Measurements from ENCODE around the gene CTIF. TPM values are rescaled to one million over a fixed set of nuclear protein-coding genes. Genes with fewer than 3 reads are reported as not detected.
A peak's percentile ranks its signal among the peaks of the same experiment; 100 is the strongest.

The CTIF gene
- total RNA-seq, 1 experiment from 2014 or later, result 3.5 TPM

DNA sequence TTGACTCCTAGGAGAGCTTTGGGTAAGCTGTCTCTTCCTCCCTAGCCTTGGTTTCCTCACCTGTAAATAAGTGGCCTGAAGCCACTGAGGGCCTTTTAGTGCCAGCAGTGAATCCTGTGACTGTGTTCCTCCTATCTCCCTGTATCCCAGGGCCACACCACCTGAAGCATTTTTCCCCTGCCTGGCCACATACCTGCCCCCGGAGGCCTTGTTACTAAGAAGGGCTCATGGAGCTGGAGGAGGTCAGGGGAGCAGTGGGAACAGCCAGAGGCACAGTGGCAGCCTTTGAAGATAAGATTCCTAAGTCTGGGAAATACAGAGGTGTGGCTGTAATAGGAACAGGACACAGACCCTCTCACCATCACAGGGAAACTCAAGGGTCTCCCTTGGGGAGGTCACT, 249.5 kb downstream of the CTIF start:
- DNase-seq (ENCODE audit: low read depth), result no peak

- no peak for DNase-seq (ENCODE audit: low read depth)
These were observed 250.5 kb downstream of the CTIF start for GRCh38 chr18:48789259-48789812.

GRCh38 chr18:48790226-48790863, 251.5 kb downstream of the CTIF start:
- DNase-seq (ENCODE audit: low read depth), result no peak

DNA sequence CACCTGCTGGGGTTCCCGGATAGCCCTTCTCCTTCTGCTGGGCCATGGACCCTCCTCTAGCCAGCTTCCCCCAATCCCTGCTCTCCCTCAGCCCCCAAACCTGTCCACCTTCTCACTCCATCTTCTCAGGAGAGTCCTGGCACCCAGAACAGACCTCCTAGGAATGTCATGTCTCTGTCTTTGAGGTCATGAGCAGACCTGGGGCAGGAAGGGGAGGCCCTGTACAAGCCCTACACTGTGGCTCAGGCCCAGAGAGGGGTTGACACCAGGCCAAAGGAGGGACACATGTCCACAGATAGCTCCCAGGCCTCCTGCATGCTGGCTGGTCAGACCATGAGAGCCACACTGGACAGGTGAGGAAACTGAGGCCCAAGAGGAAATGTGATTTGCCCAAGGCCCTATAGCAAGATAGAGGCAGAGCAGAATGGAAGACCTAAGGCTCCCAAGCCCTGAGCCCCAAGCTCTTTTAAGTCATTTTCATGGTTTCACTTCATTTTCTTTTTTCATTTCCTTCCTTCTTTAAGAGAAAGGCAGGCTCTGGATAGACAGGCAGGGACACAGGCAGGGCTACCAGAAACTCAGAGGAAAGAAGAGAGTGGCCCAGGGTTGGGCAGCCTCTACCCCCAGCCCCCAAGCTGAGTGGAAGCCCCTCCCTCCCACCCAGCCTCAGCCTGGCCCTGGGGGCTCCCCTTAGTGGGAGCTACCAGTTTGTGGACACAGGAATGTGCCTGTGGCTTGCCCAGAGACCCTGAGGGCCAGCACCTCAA, 252.2 kb downstream of the CTIF start:
- no peak for DNase-seq (ENCODE audit: low read depth)

GRCh38 chr18:48791636-48792105, 252.8 kb downstream of the CTIF start:
- DNase-seq (ENCODE audit: low read depth), result no peak

- DNase-seq (ENCODE audit: low read depth), result no peak
These were observed 253.3 kb downstream of the CTIF start for GRCh38 chr18:48792141-48792540.

GRCh38 chr18:48792611-48793380, 254.0 kb downstream of the CTIF start:
- DNase-seq (ENCODE audit: low read depth), result no peak

DNA sequence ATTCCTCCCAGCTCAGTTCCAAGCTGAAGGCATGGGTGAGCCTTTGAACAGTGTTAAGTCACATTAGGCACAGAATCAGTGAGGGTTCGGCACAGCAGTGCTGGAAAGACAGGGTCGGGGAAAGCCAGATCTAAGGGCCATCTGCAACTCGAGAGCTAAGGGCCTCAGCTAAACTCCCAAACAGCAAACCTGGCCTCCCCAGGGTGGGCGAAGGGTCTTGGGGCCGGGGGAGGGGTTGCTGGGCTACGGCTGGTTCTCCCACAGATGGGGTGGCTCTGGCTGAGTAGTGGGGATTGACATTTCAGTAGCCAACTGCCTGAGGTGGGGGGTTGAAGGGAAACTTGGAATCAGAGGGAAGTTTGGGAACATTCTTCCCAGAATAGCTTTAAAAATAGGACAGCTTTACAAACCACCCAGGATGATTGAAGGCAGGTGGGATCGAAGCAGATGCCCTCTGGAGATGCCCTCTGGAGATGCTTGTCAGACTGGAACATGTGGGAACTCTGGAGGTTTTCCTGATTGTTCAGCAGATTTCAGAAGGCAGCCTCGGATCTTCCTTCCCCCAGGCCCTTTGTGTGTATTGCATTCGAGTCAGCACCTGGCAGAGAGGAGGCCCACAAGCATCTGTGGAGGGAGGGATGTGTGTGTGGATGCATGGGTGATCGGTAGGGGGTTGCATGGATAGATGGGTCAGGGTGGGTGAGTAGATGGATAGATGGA, 255.6 kb downstream of the CTIF start:
- DNase-seq (ENCODE audit: low read depth), result peak; percentile 31

DNA sequence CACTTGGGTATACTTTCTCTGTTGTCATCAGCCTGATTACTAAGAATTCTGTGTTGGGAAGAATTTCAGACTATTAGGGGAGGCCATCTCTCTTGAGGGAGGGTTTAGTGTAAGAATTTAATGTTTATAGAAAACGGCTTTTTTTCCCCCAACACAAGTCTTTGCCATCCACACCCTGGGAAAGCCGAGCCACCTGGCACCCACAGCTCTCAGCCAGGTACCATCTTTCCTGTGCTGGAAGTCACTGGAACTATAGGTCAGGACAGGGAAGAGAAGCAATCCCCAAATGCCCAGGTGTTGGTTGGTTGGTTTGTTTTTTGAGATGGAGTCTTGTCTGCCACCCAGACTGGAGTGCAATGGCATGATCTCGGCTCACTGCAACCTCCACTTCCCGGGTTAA, 256.9 kb downstream of the CTIF start:
- no peak for DNase-seq (ENCODE audit: low read depth)

DNA sequence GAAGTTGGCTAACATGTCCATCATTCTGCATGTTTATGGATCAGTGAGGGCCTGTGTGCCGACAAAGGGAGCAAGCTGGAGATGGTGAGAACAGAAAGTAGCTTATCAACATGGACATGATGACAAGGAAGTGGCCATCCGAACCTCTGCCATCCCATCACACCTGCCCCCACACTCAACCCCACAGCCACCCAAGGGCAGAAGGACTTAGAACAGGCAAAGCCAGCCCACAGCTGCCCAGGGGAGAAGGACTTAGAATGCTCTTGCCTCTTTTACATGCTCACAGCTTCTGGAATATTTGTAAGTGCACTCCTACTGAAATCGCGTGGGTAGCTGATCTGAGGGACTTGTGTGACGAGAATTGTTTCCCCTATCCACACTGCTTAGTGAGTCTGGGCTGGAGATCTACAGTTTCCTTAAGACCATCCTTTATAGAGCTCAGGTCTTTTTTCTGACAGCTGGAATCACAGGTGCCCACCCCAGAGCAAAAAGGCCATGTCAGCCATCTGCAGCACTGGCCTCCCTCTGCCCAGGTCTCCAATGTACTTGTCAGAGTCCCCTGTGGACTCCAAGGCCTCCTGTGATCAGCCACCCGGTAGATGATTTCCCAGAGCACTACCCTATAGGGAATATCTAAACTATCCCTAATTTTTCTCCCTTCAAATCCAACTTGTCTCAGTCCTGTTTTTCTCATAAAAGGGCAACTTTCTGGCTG, 257.8 kb downstream of the CTIF start:
- DNase-seq (ENCODE audit: low read depth), result no peak

GRCh38 chr18:48797841-48798255, 259.0 kb downstream of the CTIF start:
- no peak for DNase-seq (ENCODE audit: low read depth)

DNA sequence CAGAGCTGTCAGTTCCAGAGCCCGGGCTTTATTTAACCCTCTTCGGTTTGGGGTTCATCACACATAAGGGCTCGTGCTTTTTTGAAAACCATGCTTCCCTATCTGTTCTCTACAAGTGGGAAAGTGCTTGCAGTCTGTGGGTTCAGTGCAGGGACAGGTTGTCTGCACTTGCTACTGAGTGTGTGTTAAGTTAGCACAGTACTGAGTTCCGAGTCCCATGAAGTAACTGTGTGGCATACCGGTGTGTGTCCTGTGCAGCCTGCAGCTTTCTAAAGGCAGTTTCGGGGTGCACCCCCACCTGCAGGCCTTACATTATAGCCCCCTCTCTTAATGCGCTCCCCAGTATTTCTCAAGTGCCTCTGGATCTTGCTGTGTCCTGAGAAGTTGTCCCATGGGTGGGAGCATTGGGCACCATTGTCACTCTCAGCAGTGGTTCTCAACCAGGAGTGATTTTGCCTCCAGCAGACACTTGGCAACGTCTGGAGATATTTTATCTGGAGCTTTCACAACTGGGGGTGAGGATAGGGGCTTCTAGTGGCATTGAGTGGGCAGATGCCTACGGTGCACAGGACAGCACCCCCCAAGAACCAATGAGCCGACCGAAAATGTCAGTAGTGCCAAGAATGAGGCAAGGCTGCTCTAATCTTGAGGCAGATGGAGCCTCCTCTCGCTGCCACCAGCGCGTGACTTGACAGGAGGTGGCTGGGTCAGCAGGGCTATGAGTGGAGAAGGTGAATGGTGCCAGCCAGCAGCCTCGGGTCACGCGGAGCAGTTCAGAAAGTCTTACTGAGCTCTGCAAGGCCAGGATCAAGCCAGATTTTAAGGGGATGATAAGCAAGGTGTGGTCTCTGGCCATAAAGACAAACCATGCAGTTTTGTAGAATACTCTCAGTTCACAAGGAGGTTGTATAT, 259.8 kb downstream of the CTIF start:
- no peak for DNase-seq (ENCODE audit: low read depth)

- no peak for DNase-seq (ENCODE audit: low read depth)
These were observed 261.0 kb downstream of the CTIF start for GRCh38 chr18:48799724-48800315.

- no peak for DNase-seq (ENCODE audit: low read depth)
These were observed 261.6 kb downstream of the CTIF start for GRCh38 chr18:48800466-48800865.

GRCh38 chr18:48800876-48801727, 262.3 kb downstream of the CTIF start:
- peak; percentile 50 for DNase-seq (ENCODE audit: low read depth)

GRCh38 chr18:48801728-48802542, 263.1 kb downstream of the CTIF start:
- DNase-seq (ENCODE audit: low read depth), result no peak

GRCh38 chr18:48802543-48803290, 263.9 kb downstream of the CTIF start:
- DNase-seq (ENCODE audit: low read depth), result no peak
